GM19193 (cell line): ENCODE measurements around the gene WDR64.

Experiments used
- POLR2A ChIP-seq: IDR thresholded peaks from 4 replicates; pipeline ENCODE4 v1.6.1; 2011; ENCODE audit not compliant: insufficient read depth, insufficient read length; ENCODE audit errors: extremely low read depth

The WDR64 gene

DNA sequence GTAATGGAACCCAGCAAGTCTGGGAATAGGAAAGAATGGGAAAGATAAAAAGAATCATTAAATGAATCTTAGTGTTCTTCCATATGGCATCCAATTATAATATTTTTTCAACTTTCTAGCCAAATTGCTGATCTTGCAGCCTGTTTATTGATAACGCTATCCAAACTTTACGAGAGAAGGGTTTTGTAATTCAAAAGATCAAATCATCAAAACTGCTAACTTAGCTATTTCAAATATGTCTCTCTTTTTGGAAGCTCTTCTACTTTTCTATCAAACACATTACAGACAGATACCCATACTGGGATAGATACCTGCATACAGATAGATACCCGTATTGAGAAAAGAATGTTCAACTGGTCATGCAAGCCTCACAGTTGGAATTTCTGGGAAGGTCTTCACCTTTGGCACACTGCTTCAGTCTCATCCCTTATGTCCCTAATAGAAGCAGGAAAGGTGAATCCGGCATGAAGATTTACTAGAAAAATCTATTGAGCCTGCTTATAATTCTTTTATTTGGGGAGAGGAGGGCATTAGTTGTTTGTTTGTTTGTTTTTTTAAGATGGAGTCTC lies 120.9 kb downstream of the WDR64 start:
- no peak for TF ChIP-seq POLR2A

DNA sequence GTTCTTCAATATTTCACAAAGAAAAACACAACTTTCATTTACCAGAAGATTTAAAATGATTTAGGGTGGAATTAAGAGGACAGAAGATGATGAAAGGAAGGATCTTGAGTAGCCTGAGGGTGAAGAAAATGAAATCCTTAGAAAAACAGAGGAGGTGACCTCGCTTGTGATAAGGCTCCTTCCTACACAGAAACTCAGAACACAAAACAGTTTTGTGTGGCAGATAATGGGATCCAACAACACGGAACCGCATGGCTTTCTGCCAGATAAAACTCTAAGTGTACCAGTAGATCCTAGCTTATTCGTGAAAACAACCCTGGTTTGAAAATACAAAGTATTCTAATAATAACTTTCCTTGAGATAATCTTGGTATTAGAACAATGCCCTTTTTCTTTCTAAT lies 121.9 kb downstream of the WDR64 start:
- no peak for TF ChIP-seq POLR2A

DNA sequence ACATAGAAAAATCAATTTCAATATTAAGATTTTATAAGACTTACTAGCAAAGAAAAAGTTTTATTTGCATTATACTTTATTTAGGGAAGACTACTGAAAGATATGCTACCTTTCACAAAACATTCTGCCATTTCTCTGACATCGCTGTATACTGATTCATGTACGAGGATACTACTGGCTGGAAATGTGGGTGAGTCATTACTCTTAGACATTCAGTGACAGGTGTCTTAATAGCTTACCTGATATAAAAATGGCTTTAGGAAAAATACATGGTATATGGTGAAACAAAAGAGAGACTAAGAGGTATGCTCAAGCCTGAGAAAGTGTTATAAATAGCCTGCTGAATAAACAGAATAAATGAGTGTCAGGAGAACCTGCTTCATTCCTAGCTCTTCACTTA lies 122.9 kb downstream of the WDR64 start:
- TF ChIP-seq POLR2A: no peak

DNA sequence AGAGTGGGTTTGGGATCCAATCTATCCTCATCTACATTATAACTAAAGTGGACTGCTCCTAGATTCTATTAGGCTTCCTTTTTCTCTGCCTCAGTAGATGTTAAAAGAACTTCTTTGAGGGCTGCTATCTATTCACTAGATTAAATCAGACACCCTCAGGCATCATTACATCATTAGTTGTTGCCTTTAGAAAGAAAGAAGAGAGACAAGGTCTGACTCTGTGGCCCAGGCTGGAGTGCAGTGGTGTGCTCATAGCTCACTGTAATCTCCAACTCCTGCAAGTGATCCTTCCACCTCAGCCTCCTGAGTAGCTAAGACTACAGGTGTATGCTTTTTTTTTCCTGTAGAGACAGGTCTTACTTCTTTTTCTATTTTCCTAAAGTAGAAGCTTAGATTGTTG lies 124.8 kb downstream of the WDR64 start:
- no peak for TF ChIP-seq POLR2A

DNA sequence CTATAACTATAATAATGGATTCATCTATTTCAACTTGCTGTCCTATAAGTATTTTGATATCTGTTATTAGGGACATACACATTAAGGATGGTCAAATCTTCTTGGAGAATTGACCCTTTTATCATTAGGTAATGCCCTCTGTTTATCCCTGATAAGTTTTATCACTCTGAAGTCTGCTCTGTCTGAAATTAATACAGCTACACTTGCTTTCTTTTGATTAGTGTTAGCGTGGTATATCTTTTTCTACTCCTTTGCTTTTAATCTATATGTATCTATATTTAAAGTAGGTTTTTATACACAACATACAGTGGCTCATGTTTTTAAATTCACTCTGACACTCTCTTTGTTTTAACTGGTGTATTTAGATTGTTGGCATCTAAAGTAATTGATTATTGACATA lies 126.0 kb downstream of the WDR64 start:
- no peak for TF ChIP-seq POLR2A

DNA sequence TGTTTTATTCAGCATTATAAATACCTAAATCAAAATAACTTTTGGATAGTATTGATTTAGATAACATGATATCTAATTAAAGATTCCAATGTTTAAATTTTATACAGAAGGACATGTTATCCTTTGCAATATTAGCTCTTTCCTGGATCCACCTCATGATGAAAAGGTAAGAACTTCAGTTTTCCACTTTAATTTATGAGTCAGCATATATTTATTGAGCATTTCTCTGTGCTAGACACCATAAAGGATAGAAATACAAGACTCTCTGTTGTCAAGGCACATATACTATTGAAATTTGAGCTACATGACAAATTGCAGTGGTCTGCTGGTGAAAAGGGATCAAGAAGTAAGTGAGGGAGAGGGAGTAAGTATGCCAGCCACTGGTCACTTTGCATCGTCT lies 127.8 kb downstream of the WDR64 start:
- TF ChIP-seq POLR2A: no peak

DNA sequence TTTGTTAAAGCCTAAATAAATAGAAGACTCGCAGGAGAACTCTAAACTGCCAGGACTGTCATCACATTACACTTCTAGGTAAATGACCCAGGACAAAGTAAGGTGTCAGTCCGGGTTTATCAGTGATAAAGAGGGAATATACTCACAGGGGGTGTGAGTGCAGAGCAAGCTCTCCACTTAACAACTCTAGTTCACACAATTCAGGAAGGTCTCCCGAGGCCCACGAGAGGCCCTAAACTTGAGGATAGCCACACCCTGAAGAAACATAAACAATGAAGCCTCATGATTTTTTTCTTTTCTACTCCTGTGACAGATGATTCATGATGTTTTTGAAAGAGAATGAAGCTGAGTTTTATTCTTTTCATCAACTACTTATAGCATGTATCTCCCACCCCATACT lies 130.3 kb downstream of the WDR64 start:
- no peak for TF ChIP-seq POLR2A

DNA sequence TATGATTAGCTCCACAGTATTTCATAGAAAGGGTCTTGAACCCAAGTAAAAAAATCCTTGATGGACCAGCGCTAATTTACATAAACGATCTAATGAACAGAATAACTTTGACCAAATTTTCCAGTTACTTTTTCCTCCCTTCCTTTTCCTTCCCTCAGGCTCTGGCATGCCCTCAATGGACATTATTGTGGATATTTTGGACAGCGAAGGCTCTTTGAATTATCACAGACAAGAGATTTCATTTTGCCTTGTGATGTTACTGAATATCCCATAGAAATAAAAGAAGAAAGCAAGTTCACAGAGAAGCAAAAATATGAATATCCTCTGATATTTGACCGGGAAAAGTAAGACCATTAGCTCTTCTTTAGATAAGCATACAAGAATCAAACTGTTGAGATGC lies 135.6 kb downstream of the WDR64 start:
- no peak for TF ChIP-seq POLR2A

DNA sequence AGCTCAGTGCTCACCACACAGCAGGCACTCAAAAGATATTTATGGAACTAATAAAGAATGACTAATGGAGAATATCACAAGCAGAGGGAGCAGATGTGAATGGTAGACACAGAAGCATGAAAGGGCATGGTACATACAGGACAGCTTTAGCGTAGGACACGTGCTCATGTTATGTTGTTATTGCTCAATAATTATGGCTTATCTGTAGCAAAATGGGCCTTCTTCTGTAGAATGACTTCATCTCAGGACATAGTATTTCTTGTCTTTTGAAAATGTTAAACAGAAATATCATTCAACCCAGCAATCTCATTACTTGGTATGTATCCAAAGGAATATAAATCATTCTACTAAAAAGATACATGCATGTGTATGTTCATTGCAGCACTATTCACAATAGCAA lies 137.0 kb downstream of the WDR64 start:
- no peak for TF ChIP-seq POLR2A

DNA sequence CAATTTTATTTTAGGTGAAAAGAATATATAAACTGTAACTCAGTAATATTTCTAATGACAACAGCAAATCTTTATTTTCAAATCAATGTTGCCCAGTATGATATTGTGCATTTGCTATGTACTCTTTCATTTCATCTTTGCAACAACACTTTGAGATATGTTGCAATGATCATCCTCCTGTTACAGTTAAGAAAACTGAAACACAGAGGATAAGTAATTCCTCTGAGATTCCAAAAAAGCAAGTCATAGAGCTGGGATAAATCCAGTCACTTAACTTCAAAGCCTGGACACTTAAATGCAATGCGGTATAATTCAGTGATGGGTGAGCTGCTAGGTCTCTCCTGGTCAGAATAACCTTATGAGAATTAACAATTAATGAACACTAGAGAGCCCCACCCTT lies 147.3 kb downstream of the WDR64 start:
- TF ChIP-seq POLR2A: no peak

DNA sequence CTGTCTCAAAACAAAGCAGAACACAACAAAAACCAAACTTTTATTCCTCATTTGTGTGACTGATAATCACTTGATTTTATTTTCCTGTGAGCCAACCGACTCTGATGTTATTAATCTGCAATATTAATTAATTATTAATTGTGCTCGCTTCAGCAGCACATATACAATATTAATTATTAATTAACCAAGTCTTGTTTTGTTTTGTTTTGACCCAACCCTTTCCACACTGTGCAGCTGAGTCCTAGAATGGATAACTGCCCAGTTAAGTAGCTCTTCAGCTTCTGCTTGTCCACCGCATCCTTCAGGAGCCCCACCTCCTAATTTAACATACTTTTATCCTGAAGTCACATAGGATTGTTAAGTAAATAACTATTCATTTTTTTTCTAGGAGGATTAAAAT lies 148.6 kb downstream of the WDR64 start:
- TF ChIP-seq POLR2A: no peak

DNA sequence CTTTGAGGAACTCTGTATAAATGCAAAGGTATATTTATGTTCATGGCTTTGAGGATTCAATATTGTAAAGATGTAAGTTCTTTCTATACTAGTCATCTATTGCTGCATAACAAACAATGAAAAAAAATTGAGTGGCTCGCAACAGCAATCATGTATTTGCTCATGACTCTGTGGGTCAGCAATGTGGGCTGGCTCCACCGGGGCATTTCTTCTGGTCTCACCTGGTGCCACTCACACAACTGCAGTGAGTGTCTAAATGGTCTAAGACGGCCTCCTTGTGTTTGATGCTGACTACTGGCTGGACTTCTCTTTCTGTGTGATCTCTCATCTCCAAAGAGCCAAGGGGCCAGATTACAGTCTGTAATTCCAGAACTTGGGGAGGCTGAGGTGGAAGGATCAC lies 150.8 kb downstream of the WDR64 start:
- TF ChIP-seq POLR2A: no peak

DNA sequence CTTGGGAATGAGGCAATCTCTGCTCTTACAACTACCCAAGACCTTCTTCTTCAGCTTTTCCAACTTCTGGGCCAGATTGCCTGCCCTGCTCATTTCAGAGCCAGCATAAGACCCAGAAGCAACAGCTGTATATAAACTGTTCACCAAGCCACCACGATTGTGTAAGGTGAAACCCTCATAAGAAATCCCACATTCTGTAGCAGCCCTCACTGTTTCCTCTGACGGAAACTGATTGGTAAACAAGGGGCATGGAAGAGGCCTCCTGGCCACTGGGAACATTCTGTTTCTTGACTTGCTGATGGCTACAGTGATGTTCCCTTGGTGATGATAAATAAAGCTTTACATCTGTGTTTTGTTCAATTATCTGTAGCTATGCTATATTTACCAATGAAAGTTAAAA lies 156.2 kb downstream of the WDR64 start:
- TF ChIP-seq POLR2A: no peak

DNA sequence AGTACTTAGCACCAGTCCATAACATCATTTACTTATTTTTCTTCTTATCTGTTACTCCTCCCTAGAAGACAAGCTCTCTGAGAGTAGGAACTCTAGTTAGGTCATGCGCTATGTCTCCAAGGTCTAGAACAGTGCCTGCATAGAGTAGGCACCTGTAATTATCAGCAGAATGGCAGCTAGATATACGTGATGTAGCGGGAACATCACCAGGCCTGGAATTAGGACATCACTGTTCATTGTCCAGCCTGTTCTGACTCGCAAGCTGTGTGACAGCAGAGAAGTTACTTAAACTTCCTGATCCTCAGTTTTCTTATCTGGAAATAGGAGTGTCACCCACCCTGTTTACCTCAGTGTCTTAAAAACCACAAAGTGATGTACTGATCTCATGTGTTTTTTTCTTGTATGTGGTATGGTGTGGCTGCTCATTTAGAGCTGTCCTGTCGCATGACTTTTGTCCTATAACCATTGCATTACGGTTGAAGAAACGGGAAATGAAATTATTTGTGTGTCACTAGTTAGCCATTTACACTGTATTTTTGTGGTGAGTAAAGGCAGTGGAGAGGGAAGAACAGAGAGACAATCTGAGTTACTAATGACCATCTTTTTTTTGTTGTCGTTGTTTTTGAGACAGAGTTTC lies 158.8 kb downstream of the WDR64 start:
- TF ChIP-seq POLR2A: no peak

DNA sequence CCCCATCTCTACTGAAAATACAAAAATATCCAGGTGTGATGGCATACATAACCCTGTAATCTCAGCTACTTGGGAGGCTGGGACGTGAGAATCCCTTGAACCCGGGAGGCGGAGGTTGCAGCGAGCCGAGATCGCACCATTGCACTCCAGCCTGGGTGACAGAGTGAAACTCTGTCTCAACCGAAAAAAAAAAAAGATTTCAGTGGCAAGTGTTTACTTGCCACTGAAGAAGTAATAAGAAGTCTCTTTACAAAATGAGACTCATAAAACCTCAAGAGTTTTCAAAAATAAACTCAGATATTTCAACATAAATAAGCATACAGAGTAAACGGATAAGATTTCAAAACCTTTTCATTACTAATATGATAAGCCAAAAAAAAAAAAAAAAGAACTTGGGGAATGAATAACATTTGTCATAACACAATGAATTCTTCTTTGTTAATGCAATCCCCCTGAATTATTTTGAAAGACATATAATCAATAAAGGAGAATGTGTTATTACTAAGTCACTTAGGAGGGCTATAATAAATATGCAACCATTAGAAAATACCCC lies 161.8 kb downstream of the WDR64 start:
- TF ChIP-seq POLR2A: no peak

DNA sequence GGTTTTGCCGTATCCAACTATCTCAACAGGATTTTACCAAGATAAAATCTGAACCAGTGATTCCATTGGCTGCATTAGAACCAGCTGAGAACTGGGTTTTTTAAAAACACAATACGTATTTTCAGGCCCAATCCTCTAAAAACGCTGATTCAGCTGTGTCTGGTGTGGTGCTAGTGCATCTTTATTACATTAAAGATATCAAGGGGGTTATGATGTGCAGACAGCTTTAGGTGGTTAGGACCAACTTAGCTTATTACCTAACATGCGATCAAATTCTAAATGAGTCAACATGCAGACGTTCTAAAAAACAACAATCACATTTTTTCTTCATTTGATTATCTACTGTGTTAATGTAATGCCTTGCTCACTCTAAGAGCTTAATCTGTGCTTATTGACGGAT lies 163.9 kb downstream of the WDR64 start:
- no peak for TF ChIP-seq POLR2A
